Measurements from ENCODE around the gene GNPTAB.

- TF ChIP-seq CTCF (IDR thresholded peaks at IDR 0.05), result no peak
- TF ChIP-seq EP300 (IDR thresholded peaks at IDR 0.05), result no peak
- no peak for TF ChIP-seq POLR2A (IDR thresholded peaks at IDR 0.05)
Measured at GRCh38 chr12:101863981-101864380, 33.2 kb upstream of the GNPTAB start.

All from tibial nerve (tissue), 4 donors.